ENCODE results near the gene TRAPPC2. TPM values are rescaled to one million over a fixed set of nuclear protein-coding genes. Genes with fewer than 3 reads are reported as not detected.

The TRAPPC2 gene
- 10 to 100 TPM; 17.4 to 18.5 TPM for total RNA-seq
- 10 to 100 TPM in 1 of 2 donors, 1 to 10 TPM in 1; 6.5 to 13.3 TPM for polyA plus RNA-seq
- long read RNA-seq, donor 1, transcript TRAPPC2-201 (5 exons, 2,716 nt), result major isoform, 6 of 20 reads
- long read RNA-seq, donor 1, partial matches to known transcripts, result 0 of 20 reads
- long read RNA-seq, donor 1, other reads (novel, unspliced or antisense), result 12 of 20 reads
- long read RNA-seq, donor 2, partial matches to known transcripts, result 1 of 12 reads
- long read RNA-seq, donor 2, other reads (novel, unspliced or antisense), result 8 of 12 reads

- ATAC-seq (ENCODE audit: low FRiP score), result peak; percentile 99
- Histone ChIP-seq H3K9me3 (ENCODE audit: control insufficient read depth, low read length) (no peaks in the 10 kb centered on the region), H3K4me1 (ENCODE audit: control insufficient read depth in 1 of 2, insufficient read depth in 2 of 2, low read length in 2 of 2) (no peaks in the 10 kb centered on the region), H3K4me3 (ENCODE audit: low read length in 2 of 2) (peak within 1 kb of the TSS; percentile 83 to 90), H3K27me3 (ENCODE audit: control insufficient read depth in 1 of 2, insufficient read depth in 2 of 2, low read length in 1 of 2) (no peaks in the 10 kb centered on the region), H3K36me3 (ENCODE audit: control insufficient read depth in 1 of 2, insufficient read depth in 2 of 2, low read length in 1 of 2) (no peaks in the 10 kb centered on the region), H3K27ac (ENCODE audit: low read depth in 1 of 2, low read length in 2 of 2) (peak within 1 kb of the TSS in 1 of 2 donors; percentile 58)
- WGBS, 2 donors, result 0% methylated on average over 68 to 75 of the region's 75 CpGs
- peak; percentile 96 to 98 for DNase-seq
- intact Hi-C loops (cut with DNase I), result loop anchor here (1.0 to 5.0 kb wide), 3 partner anchors 42 to 81 kb away; partner anchors contain the start of gene TCEANC (in 1 of the 2)
Observed at GRCh38 chrX:13734278-13735172, at the start of gene TRAPPC2, which contains the start of gene OFD1. TRAPPC2 (minus strand) TSS chrX:13734620; CDS start chrX:13719963, 14,657 bp downstream. OFD1 (plus strand) TSS chrX:13734748; CDS start chrX:13735072, 324 bp downstream.

DNA sequence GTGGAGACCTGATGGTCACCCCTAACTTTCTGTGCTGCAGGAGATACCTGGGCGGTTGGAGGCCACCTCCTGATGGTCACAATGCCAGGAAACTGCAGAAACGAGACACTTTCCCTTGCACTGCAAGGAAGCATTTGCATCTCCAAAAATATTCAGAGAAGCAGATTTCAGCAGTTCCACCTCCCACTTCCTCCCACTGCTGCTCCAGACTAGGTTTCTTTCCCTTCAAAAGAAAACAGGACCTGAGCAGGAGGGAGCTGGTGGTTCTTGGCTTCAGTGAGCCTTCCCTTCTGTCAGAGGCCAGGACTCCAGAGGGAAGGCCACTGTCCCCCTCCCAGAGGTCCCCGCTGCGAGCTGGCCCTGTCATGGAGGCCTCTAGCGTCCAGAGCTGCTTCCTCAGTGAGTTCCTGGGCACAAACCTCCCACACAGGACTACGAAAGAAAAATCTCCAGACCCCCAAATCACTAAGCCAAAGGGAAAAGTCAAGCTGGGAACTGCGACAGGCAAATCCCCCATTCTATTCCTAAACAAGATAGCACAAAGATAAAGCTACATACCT is 46.5 kb upstream of the TRAPPC2 start:
- Histone ChIP-seq H3K27ac (ENCODE audit: low read depth in 1 of 2, low read length in 2 of 2) (no peak overlapping the region), H3K4me3 (ENCODE audit: low read length in 2 of 2) (no peak overlapping the region), H3K9me3 (ENCODE audit: control insufficient read depth, low read length) (no peaks in the 10 kb centered on the region), H3K27me3 (ENCODE audit: control insufficient read depth in 1 of 2, insufficient read depth in 2 of 2, low read length in 1 of 2) (no peaks in the 10 kb centered on the region), H3K4me1 (ENCODE audit: control insufficient read depth in 1 of 2, insufficient read depth in 2 of 2, low read length in 2 of 2) (no peaks in the 10 kb centered on the region), H3K36me3 (ENCODE audit: control insufficient read depth in 1 of 2, insufficient read depth in 2 of 2, low read length in 1 of 2) (no peaks in the 10 kb centered on the region)
- ATAC-seq (ENCODE audit: low FRiP score) (no peak), DNase-seq (no peak)
- WGBS, 2 donors, result 75 to 78% methylated on average over 7 of the region's 7 CpGs
- intact Hi-C loops (cut with DNase I), result no loop called here

- Histone ChIP-seq H3K27me3 (ENCODE audit: control insufficient read depth in 1 of 2, insufficient read depth in 2 of 2, low read length in 1 of 2) (no peaks in the 10 kb centered on the region), H3K4me1 (ENCODE audit: control insufficient read depth in 1 of 2, insufficient read depth in 2 of 2, low read length in 2 of 2) (no peaks in the 10 kb centered on the region), H3K4me3 (ENCODE audit: low read length in 2 of 2) (no peak overlapping the region), H3K27ac (ENCODE audit: low read depth in 1 of 2, low read length in 2 of 2) (no peak overlapping the region), H3K9me3 (ENCODE audit: control insufficient read depth, low read length) (no peaks in the 10 kb centered on the region), H3K36me3 (ENCODE audit: control insufficient read depth in 1 of 2, insufficient read depth in 2 of 2, low read length in 1 of 2) (no peaks in the 10 kb centered on the region)
- intact Hi-C loops (cut with DNase I), result no loop called here
- WGBS, 2 donors, result 17 to 60% methylated on average over 2 of the region's 2 CpGs
- ATAC-seq (ENCODE audit: low FRiP score) (no peak), DNase-seq (no peak)
Observed at GRCh38 chrX:13778916-13779315, 44.5 kb upstream of the TRAPPC2 start.

DNA sequence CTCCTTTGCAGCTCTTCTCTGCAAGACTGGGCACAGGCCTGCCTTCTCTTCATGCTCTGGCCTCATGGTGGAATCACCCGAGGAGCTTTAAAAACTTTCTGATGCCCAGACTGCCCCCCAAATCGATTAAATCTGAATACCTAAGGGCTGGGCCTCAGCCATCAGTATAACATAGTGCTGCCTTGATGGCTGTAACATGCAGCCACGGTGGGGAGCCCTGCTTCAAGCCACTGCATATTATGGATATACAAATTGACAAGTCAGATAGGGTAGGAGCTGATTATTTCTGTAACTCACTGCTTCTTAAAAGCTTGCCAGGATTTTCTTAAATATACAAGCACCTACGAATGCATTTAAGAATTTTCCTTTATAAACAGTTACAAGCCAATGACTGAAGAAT is 42.0 kb upstream of the TRAPPC2 start:
- no peak overlapping the region for H3K4me3 ChIP-seq (ENCODE audit: low read length in 2 of 2)
- no peaks in the 10 kb centered on the region for H3K4me1 ChIP-seq (ENCODE audit: control insufficient read depth in 1 of 2, insufficient read depth in 2 of 2, low read length in 2 of 2)
- H3K27me3 ChIP-seq (ENCODE audit: control insufficient read depth in 1 of 2, insufficient read depth in 2 of 2, low read length in 1 of 2), result no peaks in the 10 kb centered on the region
- ATAC-seq (ENCODE audit: low FRiP score), result no peak
- no peak overlapping the region for H3K27ac ChIP-seq (ENCODE audit: low read depth in 1 of 2, low read length in 2 of 2)
- 61 to 69% methylated on average over 4 of the region's 4 CpGs for WGBS, 2 donors
- H3K36me3 ChIP-seq (ENCODE audit: control insufficient read depth in 1 of 2, insufficient read depth in 2 of 2, low read length in 1 of 2), result no peaks in the 10 kb centered on the region
- no peak for DNase-seq
- intact Hi-C loops (cut with DNase I), result no loop called here
- H3K9me3 ChIP-seq (ENCODE audit: control insufficient read depth, low read length), result no peaks in the 10 kb centered on the region

DNA sequence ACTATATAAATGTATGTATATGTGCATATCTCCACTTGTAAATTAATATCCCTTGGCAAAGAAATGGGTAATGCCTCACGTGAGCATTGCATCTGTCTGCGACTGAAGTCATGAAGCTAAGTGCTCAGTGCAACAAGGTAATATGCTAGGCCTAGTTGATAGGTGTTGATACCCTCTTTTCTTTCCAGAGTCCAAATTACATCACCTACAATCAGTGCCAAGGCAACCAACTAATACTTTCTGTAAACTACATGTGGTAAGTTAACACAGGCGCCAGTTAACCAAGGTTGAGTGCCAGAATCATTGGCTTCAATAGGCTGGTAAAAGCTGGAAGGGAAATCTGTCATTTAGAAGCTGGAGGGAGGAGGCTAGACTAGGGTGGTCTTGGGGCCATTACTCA is 41.4 kb upstream of the TRAPPC2 start:
- 77 to 87% methylated on average over 3 of the region's 3 CpGs for WGBS, 2 donors
- H3K27ac ChIP-seq (ENCODE audit: low read depth in 1 of 2, low read length in 2 of 2), result no peak overlapping the region
- intact Hi-C loops (cut with DNase I), result no loop called here

DNA sequence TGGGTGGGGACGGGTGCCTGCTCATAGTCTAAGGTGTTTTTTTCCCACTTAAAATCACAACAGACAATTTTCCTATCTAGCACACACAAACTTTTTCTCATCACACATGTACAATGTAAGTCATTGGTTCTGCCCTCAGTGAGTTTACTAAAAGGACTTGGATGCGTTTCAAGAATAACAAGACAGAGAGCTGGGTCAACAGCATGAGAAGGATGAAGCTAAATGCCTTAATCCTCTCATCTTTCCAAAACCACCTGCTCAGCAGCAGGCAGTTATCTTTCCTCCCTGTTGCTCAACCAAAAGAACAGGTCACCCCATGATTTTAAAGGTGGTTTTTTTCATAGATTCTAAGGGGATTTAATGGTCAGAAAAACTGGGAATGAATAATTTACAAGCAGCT is 40.3 kb upstream of the TRAPPC2 start:
- DNase-seq (no peak), ATAC-seq (ENCODE audit: low FRiP score) (no peak)
- Histone ChIP-seq H3K4me3 (ENCODE audit: low read length in 2 of 2) (no peak overlapping the region), H3K9me3 (ENCODE audit: control insufficient read depth, low read length) (no peaks in the 10 kb centered on the region), H3K27me3 (ENCODE audit: control insufficient read depth in 1 of 2, insufficient read depth in 2 of 2, low read length in 1 of 2) (no peaks in the 10 kb centered on the region), H3K36me3 (ENCODE audit: control insufficient read depth in 1 of 2, insufficient read depth in 2 of 2, low read length in 1 of 2) (peaks cover 0 to 4% of the 10 kb centered on the region in 2 donors), H3K27ac (ENCODE audit: low read depth in 1 of 2, low read length in 2 of 2) (no peak overlapping the region), H3K4me1 (ENCODE audit: control insufficient read depth in 1 of 2, insufficient read depth in 2 of 2, low read length in 2 of 2) (no peaks in the 10 kb centered on the region)
- intact Hi-C loops (cut with DNase I), result no loop called here
- WGBS, 2 donors, result 85 to 89% methylated on average over 2 of the region's 2 CpGs

More for the DNA sequence above, 41.4 kb upstream of the TRAPPC2 start:
- H3K27me3 ChIP-seq (ENCODE audit: control insufficient read depth in 1 of 2, insufficient read depth in 2 of 2, low read length in 1 of 2), result no peaks in the 10 kb centered on the region
- no peak overlapping the region for H3K4me3 ChIP-seq (ENCODE audit: low read length in 2 of 2)
- ATAC-seq (ENCODE audit: low FRiP score), result no peak
- no peaks in the 10 kb centered on the region for H3K9me3 ChIP-seq (ENCODE audit: control insufficient read depth, low read length)
- H3K4me1 ChIP-seq (ENCODE audit: control insufficient read depth in 1 of 2, insufficient read depth in 2 of 2, low read length in 2 of 2), result no peaks in the 10 kb centered on the region
- no peaks in the 10 kb centered on the region for H3K36me3 ChIP-seq (ENCODE audit: control insufficient read depth in 1 of 2, insufficient read depth in 2 of 2, low read length in 1 of 2)
- no peak for DNase-seq

GRCh38 chrX:13770013-13770535 is 35.7 kb upstream of the TRAPPC2 start:
- H3K9me3 ChIP-seq (ENCODE audit: control insufficient read depth, low read length), result no peaks in the 10 kb centered on the region
- ATAC-seq (ENCODE audit: low FRiP score), result no peak
- intact Hi-C loops (cut with DNase I), result no loop called here
- H3K4me3 ChIP-seq (ENCODE audit: low read length in 2 of 2), result no peak overlapping the region
- H3K4me1 ChIP-seq (ENCODE audit: control insufficient read depth in 1 of 2, insufficient read depth in 2 of 2, low read length in 2 of 2), result no peaks in the 10 kb centered on the region
- 83% methylated on average over 3 of the region's 3 CpGs for WGBS, 2 donors
- DNase-seq, result no peak
- H3K27me3 ChIP-seq (ENCODE audit: control insufficient read depth in 1 of 2, insufficient read depth in 2 of 2, low read length in 1 of 2), result no peaks in the 10 kb centered on the region
- H3K36me3 ChIP-seq (ENCODE audit: control insufficient read depth in 1 of 2, insufficient read depth in 2 of 2, low read length in 1 of 2), result peaks cover 0 to 8% of the 10 kb centered on the region in 2 donors
- H3K27ac ChIP-seq (ENCODE audit: low read depth in 1 of 2, low read length in 2 of 2), result no peak overlapping the region

- H3K9me3 ChIP-seq (ENCODE audit: control insufficient read depth, low read length), result no peaks in the 10 kb centered on the region
- WGBS, 2 donors, result 94 to 95% methylated on average over 4 of the region's 4 CpGs
- H3K4me1 ChIP-seq (ENCODE audit: control insufficient read depth in 1 of 2, insufficient read depth in 2 of 2, low read length in 2 of 2), result no peaks in the 10 kb centered on the region
- H3K27me3 ChIP-seq (ENCODE audit: control insufficient read depth in 1 of 2, insufficient read depth in 2 of 2, low read length in 1 of 2), result no peaks in the 10 kb centered on the region
- no peak for DNase-seq
- ATAC-seq (ENCODE audit: low FRiP score), result no peak
- H3K4me3 ChIP-seq (ENCODE audit: low read length in 2 of 2), result no peak overlapping the region
- H3K27ac ChIP-seq (ENCODE audit: low read depth in 1 of 2, low read length in 2 of 2), result no peak overlapping the region
- intact Hi-C loops (cut with DNase I), result loop anchor here in 1 of 2 donors (10.0 kb wide), 1 partner anchor 126 kb away; no protein-coding TSS in a partner anchor
- peaks cover 0 to 8% of the 10 kb centered on the region in 2 donors for H3K36me3 ChIP-seq (ENCODE audit: control insufficient read depth in 1 of 2, insufficient read depth in 2 of 2, low read length in 1 of 2)
Observed at GRCh38 chrX:13768939-13769338, 34.5 kb upstream of the TRAPPC2 start.
